Measurements from ENCODE around the gene SND1.

The SND1 gene

GRCh38 chr7:128055637-128056036 lies 403.6 kb downstream of the SND1 start:
- no peak for DNase-seq (ENCODE audit: low spot score)
- no peak for TF ChIP-seq CTCF (IDR thresholded peaks at IDR 0.05)

GRCh38 chr7:128056901-128057300 lies 404.9 kb downstream of the SND1 start:
- H3K27ac ChIP-seq = no peak overlapping the region
- no peak for DNase-seq (ENCODE audit: low spot score)
- TF ChIP-seq CTCF (IDR thresholded peaks at IDR 0.05) = no peak
- no peak overlapping the region for H3K4me3 ChIP-seq

More at GRCh38 chr7:128055637-128056036, 403.6 kb downstream of the SND1 start:
- no peak overlapping the region for H3K4me3 ChIP-seq
- H3K27ac ChIP-seq = no peak overlapping the region

- no peak overlapping the region for H3K27ac ChIP-seq
- TF ChIP-seq CTCF (IDR thresholded peaks at IDR 0.05) = no peak
- H3K4me3 ChIP-seq = no peak overlapping the region
- DNase-seq (ENCODE audit: low spot score) = no peak
These were observed 405.9 kb downstream of the SND1 start for GRCh38 chr7:128057909-128058308.

- TF ChIP-seq CTCF (IDR thresholded peaks at IDR 0.05) = no peak
- no peak for DNase-seq (ENCODE audit: low spot score)
- Histone ChIP-seq H3K27ac (no peak overlapping the region), H3K4me3 (no peak overlapping the region)
These were observed 407.4 kb downstream of the SND1 start for GRCh38 chr7:128059143-128059988.

GRCh38 chr7:128060018-128060417 lies 408.0 kb downstream of the SND1 start:
- no peak for DNase-seq (ENCODE audit: low spot score)
- Histone ChIP-seq H3K4me3 (no peak overlapping the region), H3K27ac (no peak overlapping the region)
- TF ChIP-seq CTCF (IDR thresholded peaks at IDR 0.05) = no peak

GRCh38 chr7:128063088-128063487 lies 411.1 kb downstream of the SND1 start:
- no peak for DNase-seq (ENCODE audit: low spot score)
- no peak for TF ChIP-seq CTCF (IDR thresholded peaks at IDR 0.05)

GRCh38 chr7:128065872-128066271 lies 413.9 kb downstream of the SND1 start:
- no peak for DNase-seq (ENCODE audit: low spot score)
- Histone ChIP-seq H3K4me3 (no peak overlapping the region), H3K27ac (no peak overlapping the region)
- TF ChIP-seq CTCF (IDR thresholded peaks at IDR 0.05) = no peak

More at GRCh38 chr7:128063088-128063487, 411.1 kb downstream of the SND1 start:
- Histone ChIP-seq H3K4me3 (no peak overlapping the region), H3K27ac (no peak overlapping the region)
